Caco-2 (cell line): ENCODE results near the gene PIAS3. TPM values are rescaled to one million over a fixed set of nuclear protein-coding genes. Genes with fewer than 3 reads are reported as not detected.

Experiments
- Bru-seq: library from RNA; stranded (reverse); fragments of 400-500 nt; gene quantifications from one replicate; lab custom pipeline; 2021; lab: Mats Ljungman, UMichigan
- BruChase-seq, 2 experiments: library from RNA; stranded (reverse); fragments of 400-500 nt; gene quantifications; one replicate each; lab custom pipeline; 2021; lab: Mats Ljungman, UMichigan
- BruUV-seq: library from RNA; stranded (reverse); fragments of 400-500 nt; replicated peaks from 2 replicates; lab custom pipeline; 2021; lab: Mats Ljungman, UMichigan
- CTCF ChIA-PET: fragments of 300-600 bp; sonication (Branson Sonifier 250); formaldehyde crosslinking; loops from one replicate; lab custom pipeline; 2022; ENCODE audit warnings: antibody characterized with exemption; lab: Charles Lee
- POLR2A ChIA-PET: fragments of 300-600 bp; sonication (Branson Sonifier 250); formaldehyde crosslinking; loops from one replicate; lab custom pipeline; 2022; ENCODE audit warnings: antibody characterized with exemption; lab: Charles Lee
- DNase-seq, 2 experiments: peaks; one replicate each; pipeline versions ENCODE4 v3.0.0 to v3.0.0-alpha.2; 2020 to 2022
- H3K27me3 ChIP-seq: replicated peaks from 2 replicates; pipeline ENCODE4 v1.6.0; 2011; ENCODE audit warnings: low read length; ENCODE audit not compliant: control insufficient read depth, insufficient read depth
- H3K36me3 ChIP-seq: 2 replicates; pipeline ENCODE4 v1.5.1; 2011; ENCODE audit warnings: low read length; ENCODE audit not compliant: control insufficient read depth, insufficient read depth
- H3K4me1 ChIP-seq: fragments of 250-450 bp; sonication (Bioruptor Pico); 2 replicates; pipeline ENCODE4 v1.5.1; 2020; ENCODE audit warnings: mild to moderate bottlenecking
- H3K4me3 ChIP-seq: 2 replicates; pipeline ENCODE4 v1.5.1; 2011; ENCODE audit warnings: low read depth, mild to moderate bottlenecking, control low read depth, low read length
- H3K9me3 ChIP-seq: fragments of 250-450 bp; sonication (Bioruptor Pico); 2 replicates; pipeline ENCODE4 v1.5.1; 2020; ENCODE audit warnings: mild to moderate bottlenecking, moderate library complexity
- H3K27ac Mint-ChIP-seq: one replicate; pipeline ENCODE4 v1.8.0; 2022; ENCODE audit warnings: mixed read lengths; ENCODE audit not compliant: unreplicated experiment
- H3K27me3 Mint-ChIP-seq: one replicate; pipeline ENCODE4 v1.8.0; 2022; ENCODE audit warnings: mixed read lengths; ENCODE audit not compliant: insufficient read depth, unreplicated experiment
- H3K36me3 Mint-ChIP-seq: one replicate; pipeline ENCODE4 v1.8.0; 2022; ENCODE audit warnings: mild to moderate bottlenecking, mixed read lengths; ENCODE audit not compliant: insufficient read depth, unreplicated experiment
- H3K4me1 Mint-ChIP-seq: one replicate; pipeline ENCODE4 v1.8.0; 2022; ENCODE audit warnings: low read depth, mixed read lengths; ENCODE audit not compliant: unreplicated experiment
- H3K4me3 Mint-ChIP-seq: one replicate; pipeline ENCODE4 v1.8.0; 2022; ENCODE audit warnings: mild to moderate bottlenecking, moderate library complexity, mixed read lengths; ENCODE audit not compliant: unreplicated experiment
- H3K9me3 Mint-ChIP-seq: one replicate; pipeline ENCODE4 v1.8.0; 2022; ENCODE audit warnings: mixed read lengths; ENCODE audit not compliant: unreplicated experiment
- CTCF ChIP-seq, 2 experiments: fragments of 200-600 bp in 1 of 2; IDR thresholded peaks; 1 replicate in 1 of 2; 2 replicates in 1 of 2; pipeline versions ENCODE4 v1.5.1 to v1.8.0; 2011 to 2022; ENCODE audit warnings: antibody characterized with exemption in 1 of 2, control low read depth in 1 of 2, inconsistent platforms in 1 of 2, low read depth in 1 of 2, low read length in 1 of 2, mild to moderate bottlenecking in 1 of 2, moderate library complexity in 1 of 2; ENCODE audit not compliant: insufficient read depth in 1 of 2, severe bottlenecking in 1 of 2, unreplicated experiment in 1 of 2
- intact Hi-C: fragments of 100-400 bp; cut with micrococcal nuclease; formaldehyde crosslinking; loops from one replicate; pipeline ENCODE4 v1.10.0; 2022; ENCODE audit not compliant: unreplicated experiment
- long read RNA-seq: library from polyadenylated mRNA; stranded (forward); transcript quantifications from one replicate; pipeline ENCODE4 v2.0.0, GENCODE V29; 2022
- total RNA-seq: library from RNA; stranded (reverse); gene quantifications from 2 replicates; pipeline ENCODE4 v1.2.3, GENCODE V29; 2022

The PIAS3 gene
- total RNA-seq (20.3 and 22.0 TPM in 2 replicates), Bru-seq, nascent RNA (percentile 63 among the genes with signal in this experiment), BruChase-seq, experiment 1, labeled RNA remaining after a 2-hour chase (percentile 77 among the genes with signal in this experiment), BruChase-seq, experiment 2, labeled RNA remaining after a 6-hour chase (percentile 78 among the genes with signal in this experiment)
- long read RNA-seq, transcript PIAS3-203 (14 exons, 2,901 nt) = major isoform, 6 of 26 reads
- long read RNA-seq, partial matches to known transcripts = 6 of 26 reads
- long read RNA-seq, other reads (novel, unspliced or antisense) = 14 of 26 reads

- ChIA-PET POLR2A (interaction anchor here (0.6 to 2.1 kb wide), 13 partner anchors 9 to 180 kb away, joined by 3 to 30 read pairs (median 6); partner anchors contain the start of genes ANKRD34A, LIX1L, NUDT17 and PDZK1), CTCF (interaction anchor here (0.6 to 4.3 kb wide), 11 partner anchors 12 to 173 kb away, joined by 3 to 136 read pairs (median 4); partner anchors contain the start of genes ANKRD35, NUDT17, PEX11B and RBM8A)
- Mint-ChIP-seq H3K27ac (peak within 1 kb of the TSS; percentile 78), H3K36me3 (peaks cover 18% of the 10 kb centered on the region), H3K27me3 (no peaks in the 10 kb centered on the region), H3K4me3 (peak within 1 kb of the TSS; percentile 92), H3K4me1 (peaks cover 7% of the 10 kb centered on the region), H3K9me3 (no peaks in the 10 kb centered on the region)
- TF ChIP-seq CTCF (IDR thresholded peaks at IDR 0.05; ENCODE audit: insufficient read depth in 1 of 2, low read depth in 1 of 2, low read length in 1 of 2, severe bottlenecking in 1 of 2, unreplicated experiment in 1 of 2) = no peak
- Histone ChIP-seq H3K4me3 (peak within 1 kb of the TSS; percentile 85), H3K4me1 (peaks cover 3% of the 10 kb centered on the region; the same call in 1 of the 2 replicates), H3K36me3 (peaks cover 3% of the 10 kb centered on the region; the same call in 1 of the 2 replicates), H3K9me3 (no peaks in the 10 kb centered on the region), H3K27me3 (no peaks in the 10 kb centered on the region)
- DNase-seq = peak; percentile 96 to 97
- intact Hi-C loops = loop anchor here (1.0 to 2.0 kb wide), 2 partner anchors 14 to 26 kb away; partner anchors contain the start of genes ANKRD35 and NUDT17
- no TSS peak for BruUV-seq
Observed at GRCh38 chr1:145858901-145859490, at the start of gene PIAS3. Gene PIAS3, minus strand, starts transcription at chr1:145859081. Its CDS starts 91 bp downstream, at chr1:145858990.

- Histone ChIP-seq H3K27me3 (no peaks in the 10 kb centered on the region), H3K36me3 (no peaks in the 10 kb centered on the region), H3K4me3 (no peak overlapping the region), H3K4me1 (no peaks in the 10 kb centered on the region), H3K9me3 (no peaks in the 10 kb centered on the region)
- intact Hi-C loops = no loop called here
- H3K36me3 Mint-ChIP-seq = no peaks in the 10 kb centered on the region
- H3K27ac Mint-ChIP-seq = no peak overlapping the region
- no peak overlapping the region for H3K4me3 Mint-ChIP-seq
- no peak for TF ChIP-seq CTCF (IDR thresholded peaks at IDR 0.05; ENCODE audit: insufficient read depth in 1 of 2, low read depth in 1 of 2, low read length in 1 of 2, severe bottlenecking in 1 of 2, unreplicated experiment in 1 of 2)
- no peaks in the 10 kb centered on the region for H3K4me1 Mint-ChIP-seq
- ChIA-PET CTCF (interaction anchor here (0.9 to 3.5 kb wide), 3 partner anchors 17 to 64 kb away, joined by 3 to 30 read pairs (median 3); partner anchors contain the start of genes NUDT17 and RBM8A), POLR2A (no interaction called here)
- H3K9me3 Mint-ChIP-seq = no peaks in the 10 kb centered on the region
- BruUV-seq = no TSS peak
- no peak for DNase-seq
- no peaks in the 10 kb centered on the region for H3K27me3 Mint-ChIP-seq
Observed at GRCh38 chr1:145908653-145909052, 49.8 kb upstream of the PIAS3 start.
